ENCODE measurements around the gene DMD. TPM values are rescaled to one million over a fixed set of nuclear protein-coding genes. Genes with fewer than 3 reads are reported as not detected.
A peak's percentile ranks its signal among the peaks of the same experiment; 100 is the strongest.

The DMD gene
- total RNA-seq, 1 experiment from 2014 or later: 25.3 TPM

- POLR2A ChIA-PET (ENCODE audit: unreplicated experiment): no interaction called here
- Histone ChIP-seq H3K36me3 (ENCODE audit: low read depth) (no peaks in the 10 kb centered on the region), H2AFZ (no peak overlapping the region), H3K4me3 (no peak overlapping the region), H3F3A (ENCODE audit: insufficient read depth, low read depth) (no peaks in the 10 kb centered on the region), H3K4me2 (no peak overlapping the region), H3K9me3 (ENCODE audit: insufficient read depth, low read depth) (no peaks in the 10 kb centered on the region), H3K9me2 (ENCODE audit: insufficient read depth) (no peaks in the 10 kb centered on the region), H3K27ac (no peak overlapping the region), H3K79me2 (ENCODE audit: low read depth) (no peaks in the 10 kb centered on the region), H3K27me3 (ENCODE audit: insufficient read depth, low read depth) (no peaks in the 10 kb centered on the region), H4K20me1 (ENCODE audit: insufficient read depth) (no peaks in the 10 kb centered on the region), H3K4me1 (replicated peaks; ENCODE audit: insufficient read depth) (no peaks in the 10 kb centered on the region)
- no peak for DNase-seq
- TF ChIP-seq CTCF (conservative IDR thresholded peaks at IDR 0.05): no peak
- TF ChIP-seq EZH2 (IDR thresholded peaks at IDR 0.05; ENCODE audit: low read depth): no peak
- BruUV-seq (replicated peaks): no TSS peak
- intact Hi-C loops (cut with micrococcal nuclease; ENCODE audit: unreplicated experiment): no loop called here
- CTCF ChIA-PET: no interaction called here
Measured at GRCh38 chrX:31185884-31186283, 2025.5 kb downstream of the DMD start.

- TF ChIP-seq EZH2 (IDR thresholded peaks at IDR 0.05; ENCODE audit: low read depth): no peak
- no peak for TF ChIP-seq CTCF (conservative IDR thresholded peaks at IDR 0.05)
- intact Hi-C loops (cut with micrococcal nuclease; ENCODE audit: unreplicated experiment): no loop called here
- H3K4me1 ChIP-seq (replicated peaks; ENCODE audit: insufficient read depth): no peaks in the 10 kb centered on the region
- no TSS peak for BruUV-seq (replicated peaks)
- no peaks in the 10 kb centered on the region for H3K36me3 ChIP-seq (ENCODE audit: low read depth)
- no peaks in the 10 kb centered on the region for H3K9me3 ChIP-seq (ENCODE audit: insufficient read depth, low read depth)
- H2AFZ ChIP-seq: no peak overlapping the region
- POLR2A ChIA-PET (ENCODE audit: unreplicated experiment): no interaction called here
- H3K9me2 ChIP-seq (ENCODE audit: insufficient read depth): no peaks in the 10 kb centered on the region
- peak in 1 of 2 experiments; percentile 66 for DNase-seq
- no peaks in the 10 kb centered on the region for H3F3A ChIP-seq (ENCODE audit: insufficient read depth, low read depth)
- H3K79me2 ChIP-seq (ENCODE audit: low read depth): no peaks in the 10 kb centered on the region
- CTCF ChIA-PET: no interaction called here
- H3K4me3 ChIP-seq: no peak overlapping the region
- no peak overlapping the region; the same call in 1 of the 2 replicates for H3K4me2 ChIP-seq
- H3K27ac ChIP-seq: no peak overlapping the region
- no peaks in the 10 kb centered on the region for H4K20me1 ChIP-seq (ENCODE audit: insufficient read depth)
- no peaks in the 10 kb centered on the region for H3K27me3 ChIP-seq (ENCODE audit: insufficient read depth, low read depth)
Measured at GRCh38 chrX:31181377-31182000, 2029.9 kb downstream of the DMD start.

- no peaks in the 10 kb centered on the region for H3K79me2 ChIP-seq (ENCODE audit: low read depth)
- H3F3A ChIP-seq (ENCODE audit: insufficient read depth, low read depth): no peaks in the 10 kb centered on the region
- H3K27ac ChIP-seq: no peak overlapping the region
- H2AFZ ChIP-seq: no peak overlapping the region
- no peaks in the 10 kb centered on the region for H3K36me3 ChIP-seq (ENCODE audit: low read depth)
- H3K9me3 ChIP-seq (ENCODE audit: insufficient read depth, low read depth): no peaks in the 10 kb centered on the region
- BruUV-seq (replicated peaks): no TSS peak
- no peaks in the 10 kb centered on the region for H3K9me2 ChIP-seq (ENCODE audit: insufficient read depth)
- no peak for DNase-seq
- TF ChIP-seq CTCF (conservative IDR thresholded peaks at IDR 0.05): no peak
- TF ChIP-seq EZH2 (IDR thresholded peaks at IDR 0.05; ENCODE audit: low read depth): no peak
- intact Hi-C loops (cut with micrococcal nuclease; ENCODE audit: unreplicated experiment): no loop called here
- H4K20me1 ChIP-seq (ENCODE audit: insufficient read depth): no peaks in the 10 kb centered on the region
- no peak overlapping the region for H3K4me3 ChIP-seq
- H3K27me3 ChIP-seq (ENCODE audit: insufficient read depth, low read depth): no peaks in the 10 kb centered on the region
- no peaks in the 10 kb centered on the region for H3K4me1 ChIP-seq (replicated peaks; ENCODE audit: insufficient read depth)
- no peak overlapping the region for H3K4me2 ChIP-seq
- POLR2A ChIA-PET (ENCODE audit: unreplicated experiment): no interaction called here
- CTCF ChIA-PET: no interaction called here
Measured at GRCh38 chrX:31179203-31179602, 2032.1 kb downstream of the DMD start.
